Esophagus muscularis mucosa (tissue), 4 donors: ENCODE data around the gene LENG1.

Experiments used
- CTCF ChIP-seq, 3 experiments: fragments of 200-600 bp in 2 of 3; fragments of 450-650 bp in 1 of 3; sonication (generic) in 2 of 3; IDR thresholded peaks; one replicate each; pipeline ENCODE4 v1.5.1; 2017 to 2019; ENCODE audit warnings: antibody characterized with exemption in 3 of 3, mild to moderate bottlenecking in 2 of 3, moderate library complexity in 1 of 3
- EP300 ChIP-seq: sonication (generic); formaldehyde crosslinking; IDR thresholded peaks from one replicate; pipeline ENCODE4 v1.6.1; 2017; ENCODE audit warnings: antibody characterized with exemption
- POLR2A ChIP-seq: fragments of 450-650 bp; IDR thresholded peaks from one replicate; pipeline ENCODE4 v1.6.1; 2017; ENCODE audit warnings: antibody characterized with exemption, moderate library complexity, mild to moderate bottlenecking, low read depth
- POLR2AphosphoS5 ChIP-seq, 2 donors: sonication (generic); formaldehyde crosslinking; IDR thresholded peaks; one replicate each; pipeline ENCODE4 v1.6.1; 2017; ENCODE audit warnings: antibody characterized with exemption in 2 of 2

- no peak for TF ChIP-seq CTCF (IDR thresholded peaks at IDR 0.05)
- TF ChIP-seq EP300: no peak
- no peak for TF ChIP-seq POLR2AphosphoS5 (IDR thresholded peaks at IDR 0.05)
- TF ChIP-seq POLR2A: no peak
Measured at GRCh38 chr19:54172471-54173358, 13.2 kb upstream of the LENG1 start, which contains the start of gene TMC4.
